ENCODE measurements around the gene MGAT4C. TPM values are rescaled to one million over a fixed set of nuclear protein-coding genes. Genes with fewer than 3 reads are reported as not detected.
"Not testable (repeated sequence)": the region's sequence is repeated elsewhere in the genome, so short reads cannot be mapped to it uniquely, and the experiment has no call there.

MGAT4C gene
- 0.12 and 0.37 TPM in 2 replicates for total RNA-seq (2014; rRNA removed; shearing (Covaris generic))
- polyA plus RNA-seq (2014; cell fraction: nucleus; rRNA removed): 0.01 and 0.04 TPM in 2 replicates

GRCh38 chr12:86256163-86256562 is at the start of gene MGAT4C:
MGAT4C (minus strand) TSS chr12:86256391.
- no peak for DNase-seq (ENCODE audit: extremely low read depth, low read depth)

GRCh38 chr12:86296396-86296795 is 40.2 kb upstream of the MGAT4C start:
- DNase-seq (ENCODE audit: extremely low read depth, low read depth): not testable (repeated sequence)

- DNase-seq (ENCODE audit: extremely low read depth, low read depth): no peak
Observed at GRCh38 chr12:86293682-86294240, 37.6 kb upstream of the MGAT4C start.

- no peak for DNase-seq (ENCODE audit: extremely low read depth, low read depth)
Observed at GRCh38 chr12:86292480-86292879, 36.3 kb upstream of the MGAT4C start.

- DNase-seq (ENCODE audit: extremely low read depth, low read depth): no peak
Observed at GRCh38 chr12:86290615-86291014, 34.4 kb upstream of the MGAT4C start.

GRCh38 chr12:86286119-86286518 is 29.9 kb upstream of the MGAT4C start:
- no peak for DNase-seq (ENCODE audit: extremely low read depth, low read depth)

- no peak for DNase-seq (ENCODE audit: extremely low read depth, low read depth)
Observed at GRCh38 chr12:86283620-86284019, 27.4 kb upstream of the MGAT4C start.

- no peak for DNase-seq (ENCODE audit: extremely low read depth, low read depth)
Observed at GRCh38 chr12:86275356-86275755, 19.2 kb upstream of the MGAT4C start.

- DNase-seq (ENCODE audit: extremely low read depth, low read depth): no peak
Observed at GRCh38 chr12:86265329-86265695, 9.1 kb upstream of the MGAT4C start.

GRCh38 chr12:86264451-86265328 is 8.5 kb upstream of the MGAT4C start:
- DNase-seq (ENCODE audit: extremely low read depth, low read depth): no peak

GRCh38 chr12:86261578-86261977 is 5.4 kb upstream of the MGAT4C start:
- no peak for DNase-seq (ENCODE audit: extremely low read depth, low read depth)

GRCh38 chr12:86261142-86261541 is 5.0 kb upstream of the MGAT4C start:
- DNase-seq (ENCODE audit: extremely low read depth, low read depth): no peak

- no peak for DNase-seq (ENCODE audit: extremely low read depth, low read depth)
Observed at GRCh38 chr12:86260183-86260582, 4.0 kb upstream of the MGAT4C start.

GRCh38 chr12:86257134-86257533 is 943 bp upstream of the MGAT4C start:
- no peak for DNase-seq (ENCODE audit: extremely low read depth, low read depth)

GRCh38 chr12:86254399-86255107 is 1.6 kb downstream of the MGAT4C start:
- no peak for DNase-seq (ENCODE audit: extremely low read depth, low read depth)

GRCh38 chr12:86249851-86250250 is 6.3 kb downstream of the MGAT4C start:
- DNase-seq (ENCODE audit: extremely low read depth, low read depth): no peak

GRCh38 chr12:86249276-86249675 is 6.9 kb downstream of the MGAT4C start:
- DNase-seq (ENCODE audit: extremely low read depth, low read depth): no peak

- no peak for DNase-seq (ENCODE audit: extremely low read depth, low read depth)
Observed at GRCh38 chr12:86247871-86248270, 8.3 kb downstream of the MGAT4C start.

GRCh38 chr12:86241600-86241999 is 14.6 kb downstream of the MGAT4C start:
- DNase-seq (ENCODE audit: extremely low read depth, low read depth): no peak

GRCh38 chr12:86234316-86234855 is 21.8 kb downstream of the MGAT4C start:
- no peak for DNase-seq (ENCODE audit: extremely low read depth, low read depth)

- no peak for DNase-seq (ENCODE audit: extremely low read depth, low read depth)
Observed at GRCh38 chr12:86233126-86233525, 23.1 kb downstream of the MGAT4C start.
